ENCODE measurements around the gene OGFOD1.
A peak's percentile ranks its signal among the peaks of the same experiment; 100 is the strongest.

Gene OGFOD1

GRCh38 chr16:56470666-56471065, 19.3 kb downstream of the OGFOD1 start:
- TF ChIP-seq CTCF (conservative IDR thresholded peaks at IDR 0.05; ENCODE audit: low read depth): no peak
- no peak for DNase-seq (ENCODE audit: low spot score)
- H3K27ac ChIP-seq: no peak overlapping the region
- CTCF ChIA-PET: no interaction called here
- POLR2A ChIA-PET (ENCODE audit: low non-redundant PET): no interaction called here

- POLR2A ChIA-PET (ENCODE audit: low non-redundant PET): no interaction called here
- CTCF ChIA-PET: interaction anchor here (0.7 kb wide), 1 partner anchor 992 kb away, joined by 4 read pairs; no protein-coding TSS in a partner anchor
- no peak for TF ChIP-seq CTCF (conservative IDR thresholded peaks at IDR 0.05; ENCODE audit: low read depth)
- H3K27ac ChIP-seq: no peak overlapping the region
- DNase-seq (ENCODE audit: low spot score): no peak
Measured at GRCh38 chr16:56475201-56475600, 23.8 kb downstream of the OGFOD1 start.

GRCh38 chr16:56477096-56477878, 25.9 kb downstream of the OGFOD1 start:
- CTCF ChIA-PET: no interaction called here
- POLR2A ChIA-PET (ENCODE audit: low non-redundant PET): no interaction called here
- TF ChIP-seq CTCF (conservative IDR thresholded peaks at IDR 0.05; ENCODE audit: low read depth): no peak

GRCh38 chr16:56478281-56479049, 27.1 kb downstream of the OGFOD1 start:
- no peak for TF ChIP-seq CTCF (conservative IDR thresholded peaks at IDR 0.05; ENCODE audit: low read depth)
- ChIA-PET CTCF (interaction anchor here (0.7 kb wide), 1 partner anchor 92 kb away, joined by 6 read pairs; no protein-coding TSS in a partner anchor), POLR2A (ENCODE audit: low non-redundant PET) (no interaction called here)
- no peak for DNase-seq (ENCODE audit: low spot score)
- no peak overlapping the region for H3K27ac ChIP-seq

More at GRCh38 chr16:56477096-56477878, 25.9 kb downstream of the OGFOD1 start:
- DNase-seq (ENCODE audit: low spot score): peak; percentile 69
- peak overlapping the region; percentile 70 for H3K27ac ChIP-seq

GRCh38 chr16:56479469-56479868, 28.1 kb downstream of the OGFOD1 start:
- POLR2A ChIA-PET (ENCODE audit: low non-redundant PET): no interaction called here
- DNase-seq (ENCODE audit: low spot score): no peak
- no peak for TF ChIP-seq CTCF (conservative IDR thresholded peaks at IDR 0.05; ENCODE audit: low read depth)
- peak overlapping the region; percentile 33; the same call in 1 of the 2 replicates for H3K27ac ChIP-seq
- CTCF ChIA-PET: interaction anchor here (0.7 kb wide), 1 partner anchor 14 kb away, joined by 3 read pairs; no protein-coding TSS in a partner anchor

- no peak for DNase-seq (ENCODE audit: low spot score)
- CTCF ChIA-PET: no interaction called here
- POLR2A ChIA-PET (ENCODE audit: low non-redundant PET): no interaction called here
- H3K27ac ChIP-seq: no peak overlapping the region
- TF ChIP-seq CTCF (conservative IDR thresholded peaks at IDR 0.05; ENCODE audit: low read depth): no peak
Measured at GRCh38 chr16:56480776-56481467, 29.6 kb downstream of the OGFOD1 start.

Data from RWPE1 (cell line).